Right ventricle myocardium inferior (tissue), 1 donor: ENCODE measurements around the gene MAST2. TPM values are rescaled to one million over a fixed set of nuclear protein-coding genes. Genes with fewer than 3 reads are reported as not detected.

Experiments
- total RNA-seq: library from RNA; stranded (reverse); fragmentation: NEBNext Ultra II Directional; extraction: Animal tissue kit (Norgen Biotek cat#: 25700); gene quantifications from one replicate; pipeline ENCODE4 v1.2.1, GENCODE V29; 2021
- donor health status: DM: no; HTN: yes; CAD: no; lungs with severe emphysema.

The MAST2 gene
- total RNA-seq, 1 donor from 2014 or later, result 100 TPM

Other genes with a start within 250 kb of the MAST2 start
- gene NASP, start 219.6 kb upstream of the MAST2 start, total RNA-seq, result 28.5 TPM
- gene CCDC17, start 179.6 kb upstream of the MAST2 start, total RNA-seq, result 1.2 TPM
- 74.0 TPM for gene GPBP1L1, start 117.1 kb upstream of the MAST2 start, total RNA-seq
- gene TMEM69, start 115.4 kb upstream of the MAST2 start, total RNA-seq, result 22.1 TPM
- 11.6 TPM for gene IPP, start 53.0 kb upstream of the MAST2 start, total RNA-seq